ENCODE data around the gene HHAT. TPM values are rescaled to one million over a fixed set of nuclear protein-coding genes. Genes with fewer than 3 reads are reported as not detected.

HHAT gene
- total RNA-seq, 1 donor from 2014 or later: 6.0 TPM

DNA sequence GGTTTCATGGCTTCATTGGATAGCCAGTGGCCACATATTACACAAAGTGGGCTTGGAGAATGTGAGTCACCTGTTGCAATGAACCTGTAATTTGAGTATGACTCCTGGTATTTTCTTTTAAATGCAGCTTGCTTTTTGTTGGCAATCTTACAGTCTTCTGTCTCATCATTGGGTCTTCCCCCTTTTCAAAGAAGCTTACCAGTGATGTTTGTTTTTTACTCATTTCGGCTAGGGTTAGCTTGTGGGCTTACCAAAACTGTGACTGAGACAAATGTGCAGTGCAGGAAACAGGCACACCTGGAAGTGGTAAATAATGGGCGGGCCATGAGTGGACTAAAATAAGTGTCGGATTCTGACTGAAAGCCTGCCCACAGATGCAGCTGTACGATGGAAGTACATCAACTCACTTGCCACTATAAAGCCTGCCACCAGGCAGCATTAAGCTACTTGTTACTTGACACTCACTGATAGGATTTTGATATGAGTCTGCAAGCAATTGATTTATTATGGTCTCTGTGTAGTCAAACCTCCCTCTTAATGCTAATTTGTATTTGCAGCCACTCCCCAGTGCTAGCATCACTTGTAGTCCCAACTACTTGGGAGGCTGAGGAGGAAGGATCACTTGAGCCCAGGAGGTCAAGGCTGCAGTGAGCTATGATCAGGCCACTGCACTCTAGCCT is 4.2 kb downstream of the HHAT start:
- H3K9me3 Mint-ChIP-seq (ENCODE audit: unreplicated experiment): no peaks in the 10 kb centered on the region
- DNase-seq (ENCODE audit: extremely low spot score, unreplicated experiment): no peak
- no peaks in the 10 kb centered on the region for H3K27me3 Mint-ChIP-seq (ENCODE audit: unreplicated experiment)
- H3K4me1 Mint-ChIP-seq (ENCODE audit: unreplicated experiment): peaks cover 17% of the 10 kb centered on the region
- H3K4me3 Mint-ChIP-seq (ENCODE audit: unreplicated experiment): no peak overlapping the region
- TF ChIP-seq, protein P1, sequence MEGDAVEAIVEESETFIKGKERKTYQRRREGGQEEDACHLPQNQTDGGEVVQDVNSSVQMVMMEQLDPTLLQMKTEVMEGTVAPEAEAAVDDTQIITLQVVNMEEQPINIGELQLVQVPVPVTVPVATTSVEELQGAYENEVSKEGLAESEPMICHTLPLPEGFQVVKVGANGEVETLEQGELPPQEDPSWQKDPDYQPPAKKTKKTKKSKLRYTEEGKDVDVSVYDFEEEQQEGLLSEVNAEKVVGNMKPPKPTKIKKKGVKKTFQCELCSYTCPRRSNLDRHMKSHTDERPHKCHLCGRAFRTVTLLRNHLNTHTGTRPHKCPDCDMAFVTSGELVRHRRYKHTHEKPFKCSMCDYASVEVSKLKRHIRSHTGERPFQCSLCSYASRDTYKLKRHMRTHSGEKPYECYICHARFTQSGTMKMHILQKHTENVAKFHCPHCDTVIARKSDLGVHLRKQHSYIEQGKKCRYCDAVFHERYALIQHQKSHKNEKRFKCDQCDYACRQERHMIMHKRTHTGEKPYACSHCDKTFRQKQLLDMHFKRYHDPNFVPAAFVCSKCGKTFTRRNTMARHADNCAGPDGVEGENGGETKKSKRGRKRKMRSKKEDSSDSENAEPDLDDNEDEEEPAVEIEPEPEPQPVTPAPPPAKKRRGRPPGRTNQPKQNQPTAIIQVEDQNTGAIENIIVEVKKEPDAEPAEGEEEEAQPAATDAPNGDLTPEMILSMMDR (IDR thresholded peaks at IDR 0.05): no peak
- no peaks in the 10 kb centered on the region for H3K36me3 Mint-ChIP-seq (ENCODE audit: unreplicated experiment)
- no peak overlapping the region for H3K27ac Mint-ChIP-seq (ENCODE audit: unreplicated experiment)

DNA sequence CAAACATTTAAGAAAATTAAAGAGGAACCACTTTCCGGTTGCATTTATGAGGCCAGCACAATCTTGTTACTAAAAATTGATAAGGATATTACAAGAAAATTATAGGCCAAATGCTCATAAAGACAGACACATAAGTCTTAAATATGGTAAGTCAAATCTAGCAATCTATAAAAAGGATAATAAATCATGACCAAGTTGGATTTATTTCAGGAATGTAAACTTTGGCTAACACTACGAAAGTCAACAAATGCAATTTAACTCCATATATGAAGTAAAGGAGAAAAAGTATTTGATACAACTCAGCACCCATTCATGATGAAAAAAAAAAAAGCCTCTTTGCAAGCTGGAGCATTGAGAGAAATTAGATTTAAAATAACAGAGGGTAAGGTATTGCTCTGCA is 6.3 kb downstream of the HHAT start:
- TF ChIP-seq, protein P1 (IDR thresholded peaks at IDR 0.05): no peak
- no peak for DNase-seq (ENCODE audit: extremely low spot score, unreplicated experiment)
- no peak overlapping the region for H3K4me3 Mint-ChIP-seq (ENCODE audit: unreplicated experiment)
- H3K27me3 Mint-ChIP-seq (ENCODE audit: unreplicated experiment): no peaks in the 10 kb centered on the region
- H3K9me3 Mint-ChIP-seq (ENCODE audit: unreplicated experiment): no peaks in the 10 kb centered on the region
- peaks cover 3% of the 10 kb centered on the region for H3K4me1 Mint-ChIP-seq (ENCODE audit: unreplicated experiment)
- H3K36me3 Mint-ChIP-seq (ENCODE audit: unreplicated experiment): no peaks in the 10 kb centered on the region
- H3K27ac Mint-ChIP-seq (ENCODE audit: unreplicated experiment): no peak overlapping the region

DNA sequence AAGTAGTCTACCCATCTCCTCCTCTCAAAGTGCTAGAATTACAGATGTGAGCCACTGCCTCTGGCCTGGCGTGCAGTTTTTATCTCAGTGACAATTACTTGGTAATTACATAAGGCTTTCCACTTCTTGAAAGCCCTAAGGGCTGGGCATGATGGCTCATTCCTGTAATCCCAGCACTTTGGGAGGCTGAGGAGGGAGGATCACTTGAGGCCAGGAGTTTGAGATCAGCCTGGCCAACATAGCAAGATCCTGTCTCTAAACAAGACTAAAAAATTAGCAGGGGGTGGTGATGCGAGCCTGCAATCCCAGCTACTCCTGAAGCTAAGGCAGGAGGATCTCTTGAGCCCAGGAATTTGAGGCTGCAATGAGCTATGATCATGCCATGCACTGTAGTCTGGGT is 7.7 kb downstream of the HHAT start:
- H3K27ac Mint-ChIP-seq (ENCODE audit: unreplicated experiment): no peak overlapping the region
- no peaks in the 10 kb centered on the region for H3K36me3 Mint-ChIP-seq (ENCODE audit: unreplicated experiment)

DNA sequence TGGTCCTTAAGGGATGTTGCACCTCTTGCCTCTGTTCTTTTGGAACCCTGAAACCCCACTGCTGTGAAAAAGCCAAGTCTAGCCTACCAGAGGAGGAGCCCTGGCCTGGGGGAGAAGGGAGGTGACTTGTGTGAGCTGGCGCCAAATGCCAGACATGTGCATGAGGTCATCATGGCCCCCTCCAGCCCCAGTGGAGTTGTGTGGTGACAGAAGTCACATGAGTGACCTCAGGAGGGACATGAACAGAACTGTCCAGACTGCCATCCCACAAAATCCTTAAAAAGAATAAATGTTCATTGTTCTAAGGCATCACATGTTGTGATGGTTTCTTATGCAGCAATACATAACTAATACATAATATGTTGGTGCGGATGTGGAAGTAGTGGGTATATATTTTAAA is 10.8 kb downstream of the HHAT start:
- no peak for DNase-seq (ENCODE audit: extremely low spot score, unreplicated experiment)
- Mint-ChIP-seq H3K9me3 (ENCODE audit: unreplicated experiment) (no peaks in the 10 kb centered on the region), H3K4me3 (ENCODE audit: unreplicated experiment) (no peak overlapping the region), H3K27me3 (ENCODE audit: unreplicated experiment) (no peaks in the 10 kb centered on the region), H3K4me1 (ENCODE audit: unreplicated experiment) (no peaks in the 10 kb centered on the region), H3K36me3 (ENCODE audit: unreplicated experiment) (no peaks in the 10 kb centered on the region), H3K27ac (ENCODE audit: unreplicated experiment) (no peak overlapping the region)
- TF ChIP-seq, protein P1 (IDR thresholded peaks at IDR 0.05): no peak

More for the DNA sequence above, 7.7 kb downstream of the HHAT start:
- TF ChIP-seq, protein P1 (IDR thresholded peaks at IDR 0.05): no peak
- no peak overlapping the region for H3K4me3 Mint-ChIP-seq (ENCODE audit: unreplicated experiment)
- H3K27me3 Mint-ChIP-seq (ENCODE audit: unreplicated experiment): no peaks in the 10 kb centered on the region
- no peak for DNase-seq (ENCODE audit: extremely low spot score, unreplicated experiment)
- H3K4me1 Mint-ChIP-seq (ENCODE audit: unreplicated experiment): no peaks in the 10 kb centered on the region
- H3K9me3 Mint-ChIP-seq (ENCODE audit: unreplicated experiment): no peaks in the 10 kb centered on the region

GRCh38 chr1:210340311-210340710 is 11.6 kb downstream of the HHAT start:
- Mint-ChIP-seq H3K4me3 (ENCODE audit: unreplicated experiment) (no peak overlapping the region), H3K27me3 (ENCODE audit: unreplicated experiment) (no peaks in the 10 kb centered on the region), H3K27ac (ENCODE audit: unreplicated experiment) (no peak overlapping the region), H3K36me3 (ENCODE audit: unreplicated experiment) (no peaks in the 10 kb centered on the region), H3K9me3 (ENCODE audit: unreplicated experiment) (no peaks in the 10 kb centered on the region), H3K4me1 (ENCODE audit: unreplicated experiment) (no peaks in the 10 kb centered on the region)
- TF ChIP-seq, protein P1 (IDR thresholded peaks at IDR 0.05): no peak
- no peak for DNase-seq (ENCODE audit: extremely low spot score, unreplicated experiment)

Data from osteocyte (in vitro differentiated cells).